GM12878 (cell line): ENCODE results near the gene GRIK1.

Experiments used
- CBX3 ChIP-seq: fragments of 200-600 bp; sonication (generic); IDR thresholded peaks from 2 replicates; pipeline ENCODE4 v1.6.1; 2016; ENCODE audit warnings: low read depth, borderline replicate concordance
- EGR1 ChIP-seq, 2 experiments: IDR thresholded peaks; 1 replicate in 1 of 2; 2 replicates in 1 of 2; pipeline ENCODE4 v1.6.1; 2011 to 2012; ENCODE audit warnings: low read depth in 2 of 2, low read length in 2 of 2, borderline replicate concordance in 1 of 2, mild to moderate bottlenecking in 1 of 2, moderate library complexity in 1 of 2
- RAD21 ChIP-seq: IDR thresholded peaks from 2 replicates; pipeline ENCODE4 v1.6.1; 2011; ENCODE audit warnings: mild to moderate bottlenecking, low read depth, low read length, moderate library complexity; ENCODE audit not compliant: insufficient read depth
- RAD51 ChIP-seq: fragments of 450-650 bp; IDR thresholded peaks from 2 replicates; pipeline ENCODE4 v1.6.1; 2016; ENCODE audit warnings: moderate library complexity, mild to moderate bottlenecking, inconsistent platforms
- STAT1 ChIP-seq: fragments of 450-650 bp; conservative IDR thresholded peaks from 2 replicates; pipeline ENCODE4 v1.6.1; 2014; ENCODE audit warnings: antibody characterized with exemption, mild to moderate bottlenecking
- TF ChIP-seq, protein P1 (sequence below), 3 experiments: IDR thresholded peaks in 2 of 3; conservative IDR thresholded peaks in 1 of 3; 2 replicates each; pipeline ENCODE4 v1.5.1; 2011; ENCODE audit warnings: low read depth in 3 of 3, low read length in 3 of 3, mild to moderate bottlenecking in 3 of 3, control low read depth in 2 of 3, moderate library complexity in 2 of 3, inconsistent platforms in 1 of 3, mixed read lengths in 1 of 3; ENCODE audit not compliant: control insufficient read depth in 2 of 3, insufficient read depth in 1 of 3; ENCODE audit errors: extremely low read depth in 1 of 3
- TF ChIP-seq, protein P2 (sequence below): IDR thresholded peaks from 2 replicates; pipeline ENCODE4 v1.6.1; 2012; ENCODE audit warnings: low read depth, low read length, improper control_type of control experiment

- TF ChIP-seq EGR1 (IDR thresholded peaks at IDR 0.05; ENCODE audit: borderline replicate concordance in 1 of 2, low read depth in 2 of 2, low read length in 2 of 2) (no peak), RAD21 (no peak), CBX3 (no peak), STAT1 (no peak), RAD51 (no peak)
- TF ChIP-seq, protein P1, sequence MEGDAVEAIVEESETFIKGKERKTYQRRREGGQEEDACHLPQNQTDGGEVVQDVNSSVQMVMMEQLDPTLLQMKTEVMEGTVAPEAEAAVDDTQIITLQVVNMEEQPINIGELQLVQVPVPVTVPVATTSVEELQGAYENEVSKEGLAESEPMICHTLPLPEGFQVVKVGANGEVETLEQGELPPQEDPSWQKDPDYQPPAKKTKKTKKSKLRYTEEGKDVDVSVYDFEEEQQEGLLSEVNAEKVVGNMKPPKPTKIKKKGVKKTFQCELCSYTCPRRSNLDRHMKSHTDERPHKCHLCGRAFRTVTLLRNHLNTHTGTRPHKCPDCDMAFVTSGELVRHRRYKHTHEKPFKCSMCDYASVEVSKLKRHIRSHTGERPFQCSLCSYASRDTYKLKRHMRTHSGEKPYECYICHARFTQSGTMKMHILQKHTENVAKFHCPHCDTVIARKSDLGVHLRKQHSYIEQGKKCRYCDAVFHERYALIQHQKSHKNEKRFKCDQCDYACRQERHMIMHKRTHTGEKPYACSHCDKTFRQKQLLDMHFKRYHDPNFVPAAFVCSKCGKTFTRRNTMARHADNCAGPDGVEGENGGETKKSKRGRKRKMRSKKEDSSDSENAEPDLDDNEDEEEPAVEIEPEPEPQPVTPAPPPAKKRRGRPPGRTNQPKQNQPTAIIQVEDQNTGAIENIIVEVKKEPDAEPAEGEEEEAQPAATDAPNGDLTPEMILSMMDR (IDR thresholded peaks at IDR 0.05 in 2 of 3, conservative IDR thresholded peaks at IDR 0.05 in 1 of 3; ENCODE audit: control insufficient read depth in 2 of 3, extremely low read depth in 1 of 3, insufficient read depth in 1 of 3, low read depth in 3 of 3, low read length in 3 of 3): no peak
- TF ChIP-seq, protein P2, sequence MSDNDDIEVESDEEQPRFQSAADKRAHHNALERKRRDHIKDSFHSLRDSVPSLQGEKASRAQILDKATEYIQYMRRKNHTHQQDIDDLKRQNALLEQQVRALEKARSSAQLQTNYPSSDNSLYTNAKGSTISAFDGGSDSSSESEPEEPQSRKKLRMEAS: no peak
Observed at GRCh38 chr21:29875036-29875716, 64.6 kb downstream of the GRIK1 start.
